Measurements from ENCODE around the gene NANS.
"Not testable (repeated sequence)": the region's sequence is repeated elsewhere in the genome, so short reads cannot be mapped to it uniquely, and the experiment has no call there.

NANS gene

DNA sequence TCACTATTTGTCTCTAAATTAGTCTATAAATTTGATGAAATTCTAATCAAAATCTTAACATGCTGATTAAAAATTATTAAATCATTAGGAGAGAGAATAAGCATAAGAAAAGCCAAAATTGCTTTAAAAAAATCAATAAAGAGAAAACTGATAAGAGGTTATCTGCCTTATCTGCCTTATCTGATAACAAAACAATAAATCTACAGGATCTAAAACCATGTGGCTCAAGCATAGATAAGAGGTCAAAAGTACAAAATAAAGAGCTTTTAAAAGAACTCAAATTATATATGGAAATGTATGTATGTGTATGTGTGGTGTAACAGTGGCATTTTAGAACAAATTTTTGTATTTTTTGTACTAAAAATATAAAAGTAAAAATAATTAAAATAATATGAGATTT, 43.9 kb downstream of the NANS start:
- DNase-seq (ENCODE audit: low read depth in 2 of 2) = no peak

DNA sequence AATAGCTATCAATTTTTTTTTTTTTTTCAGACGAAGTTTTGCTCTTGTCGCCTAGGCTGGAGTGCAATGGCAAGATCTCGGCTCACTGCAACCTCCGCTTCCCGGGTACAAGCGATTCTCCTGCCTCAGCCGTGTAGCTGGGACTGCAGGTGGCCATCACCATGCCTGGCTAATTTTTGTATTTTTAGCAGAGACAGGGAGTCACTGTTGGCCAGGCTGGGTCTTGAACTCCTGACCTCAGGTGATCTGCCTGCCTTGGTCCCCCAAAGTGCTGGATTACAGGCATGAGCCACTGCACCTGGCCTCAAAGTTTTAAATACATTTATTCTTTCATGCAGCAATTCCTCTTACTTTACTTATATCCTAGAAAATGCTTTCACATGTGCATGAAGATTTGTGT, 44.9 kb downstream of the NANS start:
- DNase-seq (ENCODE audit: low read depth in 2 of 2) = no peak

DNA sequence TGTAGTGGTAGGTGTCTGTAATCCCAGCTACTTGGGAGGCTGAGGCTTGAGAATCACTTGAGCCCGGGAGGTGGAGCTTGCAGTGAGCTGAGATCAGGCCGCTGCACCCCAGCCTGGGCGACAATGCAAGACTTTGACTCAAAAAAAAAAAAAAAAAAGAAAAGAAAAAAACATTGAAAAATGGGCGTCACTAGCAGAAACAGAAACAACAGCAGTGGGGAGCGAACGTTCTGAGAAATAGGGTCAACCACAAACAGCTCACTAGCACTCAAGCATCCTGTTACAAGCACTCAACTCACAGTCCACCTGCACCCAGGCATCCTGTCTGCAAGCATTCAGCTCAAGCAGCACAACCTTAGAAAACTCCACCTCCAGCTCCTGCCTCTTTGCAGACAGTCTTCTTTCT, 45.3 kb downstream of the NANS start:
- DNase-seq (ENCODE audit: low read depth in 2 of 2) = peak; percentile 63 to 75

DNA sequence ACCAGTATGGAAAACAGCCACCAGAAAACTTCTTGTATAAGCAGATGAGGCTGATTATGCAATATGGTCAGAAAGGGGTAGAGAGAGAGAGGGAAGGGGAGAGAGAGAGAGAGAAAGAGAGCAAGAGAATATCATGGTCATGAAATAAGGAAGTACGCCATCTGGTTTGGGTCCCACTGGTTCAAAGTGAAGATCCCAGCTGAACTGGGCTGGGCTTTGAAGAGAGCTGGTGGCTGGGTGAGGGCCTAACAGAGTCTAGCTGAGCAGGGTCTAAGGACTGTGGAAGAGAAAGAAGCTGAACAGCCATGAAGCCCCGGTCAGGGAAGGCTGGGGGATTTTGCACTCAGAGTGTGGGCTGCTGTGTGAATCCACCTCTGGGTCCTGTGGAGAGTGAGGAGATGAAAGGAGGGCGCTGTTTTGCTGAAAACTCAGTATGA, 47.9 kb downstream of the NANS start:
- no peak for DNase-seq (ENCODE audit: low read depth in 2 of 2)

DNA sequence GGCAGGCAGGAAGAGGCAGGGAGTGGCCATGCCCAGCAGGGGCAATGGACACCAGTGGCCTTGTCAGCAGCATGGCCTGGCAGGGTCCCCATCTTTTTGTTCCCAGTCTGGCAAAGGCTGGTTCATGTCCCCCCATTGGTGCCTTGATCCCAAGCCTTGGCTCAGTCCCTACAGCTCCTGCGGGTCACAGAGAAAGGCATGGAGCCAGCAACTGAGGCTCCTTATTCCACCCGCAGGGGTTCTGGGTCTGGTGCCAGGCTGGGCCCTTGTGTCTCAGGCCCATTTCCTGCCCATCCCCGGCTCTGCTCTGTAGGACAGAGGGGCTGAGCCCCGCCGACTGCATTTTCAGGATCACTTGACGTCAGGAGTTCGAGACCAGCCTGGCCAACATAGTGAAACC, 48.5 kb downstream of the NANS start:
- no peak for DNase-seq (ENCODE audit: low read depth in 2 of 2)

DNA sequence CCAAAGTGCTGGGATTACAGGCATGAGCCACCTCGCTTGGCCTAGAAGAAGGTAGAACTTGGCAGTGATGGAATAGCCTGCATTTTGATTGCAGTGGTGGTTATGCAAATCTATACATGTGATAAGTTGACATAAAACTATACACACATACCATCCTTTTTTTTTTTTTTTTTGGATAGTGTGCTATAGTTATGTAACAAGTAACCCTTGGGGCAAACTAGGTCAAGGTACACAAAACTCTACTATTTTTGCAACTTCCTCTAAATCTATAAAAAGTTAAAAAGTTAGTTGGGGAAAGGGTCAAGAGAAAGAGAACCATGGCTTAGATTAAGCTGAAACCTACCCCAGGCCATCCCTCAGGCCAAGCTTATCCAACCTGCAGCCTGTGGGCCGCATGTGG, 51.4 kb downstream of the NANS start:
- DNase-seq (ENCODE audit: low read depth in 2 of 2) = no peak

DNA sequence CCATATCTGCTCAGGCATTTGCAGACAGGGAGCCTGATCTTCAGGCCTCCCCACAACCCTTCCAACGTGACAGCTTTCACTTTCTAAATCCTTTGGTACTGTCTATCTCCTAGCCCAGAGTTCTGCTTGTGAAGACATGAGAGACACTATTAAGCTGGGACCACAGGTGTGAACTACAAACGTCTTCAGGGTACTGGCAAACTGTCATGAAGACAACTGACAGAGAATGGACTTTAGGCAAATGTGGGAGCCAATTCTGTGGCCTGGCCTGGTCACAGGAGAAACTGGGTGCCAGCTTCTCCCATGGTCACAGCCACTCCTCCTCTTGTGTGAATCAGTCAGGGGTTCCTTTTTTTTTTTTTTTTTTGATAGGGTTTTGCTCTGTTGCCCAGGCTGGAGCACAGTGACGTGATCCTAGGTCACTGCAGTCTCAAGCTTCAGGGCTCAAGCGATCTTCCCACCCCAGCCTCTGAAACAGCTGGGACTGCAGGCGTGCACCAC, 52.0 kb downstream of the NANS start:
- DNase-seq (ENCODE audit: low read depth in 2 of 2) = no peak

DNA sequence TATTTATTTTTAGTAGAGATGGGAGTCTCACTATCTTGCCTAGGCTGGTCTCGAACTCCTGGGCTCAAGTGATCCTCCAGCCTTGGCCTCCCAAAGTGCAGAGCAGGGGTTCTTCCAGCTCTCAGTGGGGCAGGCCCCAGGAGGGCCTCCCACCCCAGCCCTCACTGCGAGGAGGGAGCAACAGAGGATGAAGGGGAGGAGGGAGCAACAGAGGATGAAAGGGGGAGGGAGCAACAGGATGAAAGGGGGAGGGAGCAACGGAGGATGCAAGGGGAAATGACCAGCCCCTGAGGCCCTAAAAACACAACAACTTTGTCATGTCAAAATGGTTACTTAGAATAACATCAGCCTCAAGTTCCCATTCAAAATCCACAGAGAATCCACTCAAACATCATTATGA, 52.5 kb downstream of the NANS start:
- DNase-seq (ENCODE audit: low read depth in 2 of 2) = no peak

DNA sequence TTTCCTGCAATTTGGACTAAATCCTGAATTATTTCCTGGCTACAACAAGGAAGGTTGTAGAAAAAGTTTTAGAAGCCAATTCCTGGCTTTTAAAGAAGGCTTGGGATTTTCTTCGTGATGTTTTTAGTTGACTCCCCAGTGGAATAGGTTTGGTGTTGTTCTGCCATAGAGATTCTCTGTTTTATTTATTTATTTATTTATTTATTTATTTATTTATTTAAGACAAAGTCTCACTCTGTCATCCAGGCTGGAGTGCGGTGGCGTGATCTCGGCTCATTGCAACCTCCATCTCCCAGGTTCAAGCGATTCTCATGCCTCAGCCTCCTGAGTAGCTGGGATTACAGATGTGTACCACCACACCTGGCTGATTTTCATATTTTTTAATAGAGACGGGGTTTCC, 60.6 kb downstream of the NANS start:
- not testable (repeated sequence) for DNase-seq (ENCODE audit: low read depth in 2 of 2)

DNA sequence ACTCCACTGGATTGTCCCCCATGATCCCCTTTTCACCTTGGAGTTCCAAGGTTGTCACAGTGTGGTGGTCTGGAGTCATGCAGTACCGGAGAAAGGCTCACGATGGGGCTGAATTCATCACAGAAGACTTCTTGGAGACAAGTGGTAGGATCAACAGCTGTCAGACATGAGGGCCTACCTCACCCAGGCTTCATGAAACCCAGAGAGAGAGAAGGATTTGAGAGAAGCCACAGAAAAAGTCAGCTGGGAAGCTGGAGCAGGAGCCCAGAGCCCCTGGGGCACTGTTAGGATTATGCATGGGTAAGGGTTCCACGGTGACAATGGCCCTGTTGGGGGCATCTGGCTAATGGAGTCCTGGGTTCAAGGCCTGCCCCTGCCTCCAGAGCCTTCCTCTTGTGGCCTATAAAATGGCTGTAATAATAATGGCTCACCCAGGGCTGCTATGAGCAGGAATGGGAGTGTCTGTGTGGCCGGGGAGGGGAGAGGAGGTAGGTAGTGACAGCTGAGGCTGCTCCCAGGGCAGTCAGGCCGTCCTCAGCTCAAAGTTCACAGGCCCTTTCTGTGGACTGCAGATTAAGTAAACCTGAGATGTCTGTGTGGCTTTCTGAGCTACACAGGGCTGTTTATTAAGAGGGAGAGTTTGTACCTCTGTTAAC, 61.6 kb downstream of the NANS start:
- peak in 1 of 2 donors; percentile 25 for DNase-seq (ENCODE audit: low read depth in 2 of 2)

DNA sequence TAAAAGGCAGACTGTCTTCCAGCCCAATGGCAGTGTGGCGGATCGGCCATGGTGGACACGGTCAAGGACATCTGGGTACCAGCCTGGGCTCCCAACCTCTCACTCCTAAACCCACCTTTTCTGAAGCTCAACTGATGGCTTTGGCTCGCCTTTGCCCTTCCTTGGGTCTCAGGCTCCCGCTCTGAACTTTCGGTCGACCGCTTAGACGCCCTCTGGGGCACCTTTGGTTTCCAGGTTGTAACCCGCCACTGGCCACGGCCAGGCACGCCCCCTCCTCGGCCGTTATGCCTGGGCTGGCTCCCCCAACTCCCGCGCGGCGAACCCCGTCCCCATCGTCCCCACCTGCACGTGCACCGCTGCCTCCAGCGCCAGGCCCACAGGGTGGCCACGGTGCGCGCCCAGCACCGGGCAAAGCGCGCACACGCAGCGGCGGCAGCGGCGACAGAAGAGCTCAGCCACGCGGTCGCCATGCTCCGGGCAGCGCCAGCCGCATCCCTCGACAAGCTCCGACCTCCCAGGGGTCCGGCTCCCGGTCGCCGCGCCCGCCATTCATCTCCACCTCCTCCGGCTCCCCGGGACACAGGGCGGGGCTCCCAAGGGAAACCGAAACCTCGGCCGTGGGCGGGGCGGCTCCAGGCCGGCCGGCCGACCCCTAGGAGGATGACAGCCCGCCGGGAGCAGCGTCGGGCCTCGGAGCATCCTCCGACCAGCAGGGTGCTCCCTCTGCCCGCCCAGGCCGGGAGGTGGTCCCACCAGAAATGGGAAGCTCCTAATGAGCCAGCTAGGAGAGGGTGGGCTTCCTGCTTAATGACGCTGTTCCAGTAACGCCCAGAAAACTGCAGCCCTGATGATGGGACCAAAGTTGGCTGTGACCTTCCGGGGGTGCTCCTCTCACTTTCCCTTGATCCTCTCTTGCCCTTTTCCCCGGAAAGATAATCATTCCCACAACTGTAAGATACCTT, 62.4 kb downstream of the NANS start, which contains the start of gene TRIM14:
TSS of gene TRIM14 (minus strand) at position 583 of the 962 bp plus-strand sequence. CDS start at position 549, 34 bp downstream.
- peak; percentile 16 to 50 for DNase-seq (ENCODE audit: low read depth in 2 of 2)

DNA sequence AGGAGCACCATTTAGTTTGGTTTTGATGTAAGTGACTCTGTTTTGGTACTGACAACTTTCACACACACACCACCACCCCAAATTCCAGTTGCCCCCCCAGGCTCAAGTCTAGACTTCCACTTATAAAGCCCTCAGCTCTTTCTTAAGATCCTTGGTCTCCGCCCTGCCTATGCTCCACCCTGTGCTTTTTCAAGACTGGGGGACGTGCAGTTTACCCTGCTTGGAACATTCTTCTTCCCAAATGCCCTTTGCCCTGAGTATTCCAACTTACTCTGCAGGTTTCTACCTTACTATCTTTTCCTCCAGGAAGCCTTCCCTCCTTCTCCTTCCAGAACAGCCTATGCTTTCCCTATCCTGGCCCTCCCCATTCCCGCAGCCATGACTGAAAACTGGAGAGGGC, 63.9 kb downstream of the NANS start:
- no peak for DNase-seq (ENCODE audit: low read depth in 2 of 2)

DNA sequence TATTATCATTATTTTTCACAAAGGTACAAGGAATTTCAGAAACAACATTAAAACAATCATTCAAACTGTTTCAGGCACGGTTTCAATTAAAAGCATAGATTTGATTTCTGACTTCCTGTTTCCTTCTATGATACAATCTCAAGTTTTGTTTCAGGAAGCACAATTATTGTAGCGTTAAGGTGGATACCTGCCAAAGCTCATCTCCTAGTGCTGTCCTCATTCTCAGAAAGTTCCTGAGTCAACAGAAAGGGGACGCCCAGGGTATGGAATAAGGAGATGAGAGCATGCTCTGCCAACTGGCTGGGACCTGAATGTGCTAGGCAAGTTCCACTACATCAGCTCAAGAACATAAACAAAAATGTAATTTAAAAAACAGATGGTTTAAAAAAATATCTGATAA, 64.5 kb downstream of the NANS start:
- DNase-seq (ENCODE audit: low read depth in 2 of 2) = no peak

DNA sequence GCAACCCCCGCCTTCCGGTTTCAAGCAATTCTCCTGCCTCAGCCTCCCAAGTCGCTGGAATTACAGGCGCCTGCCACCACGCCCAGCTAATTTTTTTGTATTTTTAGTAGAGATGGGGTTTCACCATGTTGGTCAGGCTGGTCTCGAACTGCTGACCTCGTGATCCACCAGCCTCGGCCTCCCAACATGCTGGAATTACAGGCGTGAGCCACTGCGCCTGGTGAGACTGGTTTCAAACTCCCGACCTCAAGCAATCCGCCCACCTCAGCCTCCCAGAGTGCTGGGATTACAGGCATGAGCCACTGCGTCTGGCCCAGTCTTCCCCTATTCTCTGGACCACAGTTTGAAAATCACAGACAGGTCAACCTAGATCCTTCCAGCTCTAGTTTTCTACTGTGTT, 67.6 kb downstream of the NANS start:
- DNase-seq (ENCODE audit: low read depth in 2 of 2) = not testable (repeated sequence)

DNA sequence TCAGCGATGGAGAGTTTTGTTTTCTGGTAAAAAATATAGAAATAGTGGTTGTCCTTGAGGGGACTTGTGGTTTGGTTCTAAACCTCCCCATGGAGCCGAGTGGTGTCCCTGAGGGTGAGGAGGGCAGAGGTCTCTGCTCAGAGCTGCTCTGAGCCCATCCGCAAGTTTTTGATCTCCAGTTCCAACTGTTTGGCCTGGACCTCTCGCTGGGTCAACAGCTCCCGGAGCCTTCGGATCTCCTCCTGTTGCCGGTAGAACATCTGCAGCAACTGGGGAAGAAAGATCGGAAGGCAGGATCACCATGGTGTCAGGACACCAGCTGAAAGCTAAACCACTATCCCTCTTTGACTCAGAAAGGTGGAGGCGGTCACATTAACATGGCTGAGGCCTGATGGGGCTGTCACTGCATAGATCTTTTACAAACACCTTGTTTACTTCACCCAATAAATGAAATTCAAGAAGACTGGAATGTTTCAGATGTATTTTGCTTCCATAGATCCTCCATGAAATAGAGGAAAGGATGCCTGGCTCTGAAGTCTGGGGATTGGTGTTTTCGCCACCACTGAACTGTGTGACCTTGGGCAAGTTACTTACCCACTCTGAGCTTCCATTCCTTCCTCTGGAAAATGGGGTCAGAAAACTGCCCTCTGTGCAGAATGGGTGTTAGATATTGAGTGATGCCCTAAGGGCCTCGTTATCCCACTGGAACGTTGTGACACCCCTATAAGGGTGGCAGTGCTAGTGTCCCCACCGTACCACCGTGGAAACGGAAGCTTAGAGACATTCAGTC, 68.3 kb downstream of the NANS start:
- no peak for DNase-seq (ENCODE audit: low read depth in 2 of 2)

DNA sequence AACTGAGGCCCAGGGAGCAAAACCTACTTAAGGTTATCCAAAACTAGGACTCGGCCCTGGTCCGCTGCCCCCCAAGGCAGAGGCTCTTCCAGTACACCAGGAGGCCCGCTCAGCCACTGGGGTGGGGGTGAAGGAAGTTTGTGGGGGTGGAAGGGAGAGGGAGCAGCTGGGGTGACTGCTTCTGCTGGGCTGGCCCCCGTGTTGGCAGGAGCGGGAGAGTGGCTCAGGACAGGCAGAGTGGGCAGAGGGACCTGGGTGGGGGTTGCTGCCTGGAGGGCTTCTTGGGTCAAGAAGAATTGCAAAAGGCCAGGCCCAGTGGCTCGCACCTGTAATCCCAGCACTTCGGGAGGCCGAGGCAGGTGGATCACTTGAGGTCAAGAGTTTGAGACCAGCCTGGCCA, 70.7 kb downstream of the NANS start:
- DNase-seq (ENCODE audit: low read depth in 2 of 2) = no peak

DNA sequence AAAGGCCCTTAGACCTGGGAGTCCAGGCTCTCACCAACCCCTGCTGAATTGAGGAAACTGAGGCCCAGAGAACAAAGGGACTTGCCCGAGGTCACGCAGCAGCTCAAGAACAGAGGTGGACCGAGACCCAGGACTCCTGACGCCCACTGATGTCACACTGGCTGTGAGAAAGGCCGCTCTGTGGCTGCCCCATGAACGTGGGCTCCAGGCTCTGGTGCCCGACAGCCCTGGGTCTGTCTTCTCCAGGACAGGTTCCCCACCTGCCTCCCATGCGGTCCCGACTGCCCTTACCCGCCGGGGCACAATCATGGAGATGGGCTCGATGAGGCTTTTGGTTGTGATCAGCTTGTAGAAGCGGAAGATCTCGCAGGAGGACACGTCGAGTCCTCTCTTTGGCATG, 71.8 kb downstream of the NANS start:
- no peak for DNase-seq (ENCODE audit: low read depth in 2 of 2)

DNA sequence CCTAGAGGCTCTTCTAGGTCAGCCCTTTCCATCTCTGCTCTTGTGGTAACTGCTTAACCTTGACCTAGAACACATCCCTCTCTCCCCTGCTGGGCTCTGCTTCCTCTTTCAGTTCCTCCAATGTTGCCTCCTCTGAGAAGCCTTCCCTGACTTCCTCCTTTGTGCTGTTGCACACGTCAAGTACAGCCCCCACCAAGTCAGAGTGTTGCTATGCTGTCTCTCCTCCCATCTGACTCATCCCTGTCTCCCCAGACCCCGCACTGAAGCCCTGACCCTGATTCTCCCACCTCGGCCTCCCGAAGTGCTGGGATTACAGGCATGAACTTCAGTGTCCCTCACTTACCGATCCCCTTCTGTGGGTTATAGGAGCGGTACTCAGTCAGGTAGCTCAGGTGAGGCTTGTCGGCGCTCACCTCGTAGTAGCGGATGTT, 72.9 kb downstream of the NANS start:
- DNase-seq (ENCODE audit: low read depth in 2 of 2) = no peak

DNA sequence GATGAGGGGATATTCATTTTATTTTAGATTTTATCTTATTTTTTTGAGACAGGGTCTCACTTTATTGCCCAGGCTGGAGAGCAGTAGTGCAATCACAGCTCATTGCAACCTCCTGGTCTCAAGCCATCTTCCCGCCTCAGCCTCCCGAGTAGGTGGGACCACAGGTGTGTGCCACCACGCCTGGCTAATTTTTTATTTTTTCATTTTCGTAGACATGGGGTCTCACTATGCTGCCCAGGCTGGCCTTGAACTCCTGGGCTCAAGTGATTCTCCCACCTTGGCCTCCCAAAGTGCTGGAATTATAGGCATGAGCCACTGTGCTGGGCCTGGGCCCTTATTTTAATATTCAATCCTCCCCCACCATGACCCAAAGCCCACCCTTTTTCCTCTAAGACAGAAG, 73.5 kb downstream of the NANS start:
- not testable (repeated sequence) for DNase-seq (ENCODE audit: low read depth in 2 of 2)

DNA sequence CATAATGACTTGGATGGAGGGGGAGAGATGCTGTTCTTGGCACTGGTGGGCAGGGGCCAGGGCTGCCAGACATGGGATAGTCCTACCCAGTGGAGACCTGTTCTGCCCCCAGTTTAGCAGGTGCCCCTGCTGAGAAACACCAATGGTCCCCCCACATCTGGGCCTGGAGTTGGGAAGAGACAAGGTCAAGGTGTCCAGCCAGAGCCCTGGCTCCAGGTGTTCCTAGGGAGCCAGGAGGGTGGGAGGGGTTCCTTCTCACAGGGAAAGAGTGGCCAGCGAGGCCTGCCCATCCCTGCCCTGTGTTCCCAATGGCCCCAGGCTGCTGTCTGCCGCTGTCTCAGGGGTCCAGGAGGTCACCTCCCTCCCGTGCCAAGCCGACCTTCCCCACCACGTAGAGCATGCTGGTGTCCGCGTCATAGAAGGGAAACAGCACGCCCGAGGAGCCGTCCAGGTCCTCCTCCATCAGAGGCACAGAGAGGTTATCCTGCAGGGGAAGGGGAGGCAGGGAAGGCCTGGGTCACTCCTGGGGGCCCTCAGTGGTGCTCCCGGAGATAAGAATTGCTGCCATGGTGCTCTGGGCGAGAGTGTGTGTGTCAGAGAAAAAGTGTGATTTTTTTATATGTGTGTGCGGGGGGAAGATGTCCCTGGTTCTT, 74.2 kb downstream of the NANS start:
- DNase-seq (ENCODE audit: low read depth in 2 of 2) = no peak

DNA sequence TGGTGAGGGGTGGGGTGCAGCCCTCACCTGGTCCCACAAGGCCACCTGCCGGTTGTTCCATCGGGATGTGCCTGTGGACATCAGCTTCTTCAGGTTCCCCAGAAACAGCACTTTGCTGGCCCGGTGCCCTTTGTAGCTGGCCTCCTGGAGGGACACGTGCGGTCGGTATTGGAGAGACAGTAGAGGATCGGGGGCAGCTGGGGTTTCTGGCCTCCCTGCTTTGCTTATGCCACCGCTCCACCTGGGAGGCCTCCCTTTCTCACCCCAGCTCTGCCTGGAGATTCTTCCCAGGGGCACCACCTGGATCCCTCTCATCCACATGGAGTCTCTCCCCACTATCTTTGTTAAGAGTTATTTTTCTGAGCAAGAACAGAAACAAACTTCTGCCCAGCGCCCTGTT, 75.6 kb downstream of the NANS start:
- DNase-seq (ENCODE audit: low read depth in 2 of 2) = no peak
